Testis (tissue), 3 donors: ENCODE data around the gene KLHL22. TPM values are rescaled to one million over a fixed set of nuclear protein-coding genes. Genes with fewer than 3 reads are reported as not detected.

Experiments used
- DNase-seq: peaks from one replicate; pipeline ENCODE4 v3.0.0-alpha.2; 2019
- H3K27ac ChIP-seq, 2 donors: fragments of 200-600 bp; sonication (generic); one replicate each; pipeline ENCODE4 v1.5.1; 2019
- H3K27me3 ChIP-seq: fragments of 200-600 bp; sonication (generic); one replicate; pipeline ENCODE4 v1.5.1; 2019
- H3K36me3 ChIP-seq: fragments of 200-600 bp; sonication (generic); one replicate; pipeline ENCODE4 v1.5.1; 2017; ENCODE audit warnings: low read depth; ENCODE audit errors: missing control alignments
- H3K4me1 ChIP-seq: fragments of 200-600 bp; sonication (generic); one replicate; pipeline ENCODE4 v1.5.1; 2019
- H3K4me3 ChIP-seq, 2 donors: fragments of 200-600 bp; sonication (generic); one replicate each; pipeline ENCODE4 v1.5.1; 2017 to 2019
- H3K9me3 ChIP-seq: fragments of 200-600 bp; sonication (generic); one replicate; pipeline ENCODE4 v1.5.1; 2017
- POLR2A ChIP-seq: fragments of 450-650 bp; IDR thresholded peaks from one replicate; pipeline ENCODE4 v1.6.1; 2017; ENCODE audit warnings: antibody characterized with exemption, mild to moderate bottlenecking, moderate library complexity
- WGBS, 2 donors: methylation state at CpG; one replicate each; pipeline ENCODE4 v1.1.5; 2018; 5-methylcytosine and 5-hydroxymethylcytosine counted together
- intact Hi-C: fragments of 100-400 bp; cut with DNase I; formaldehyde crosslinking; loops from one replicate; pipeline ENCODE4 v1.15.1; 2023; ENCODE audit warnings: low total_unique reads
- polyA plus RNA-seq: library from polyadenylated mRNA; stranded (reverse); fragments of 350-450 nt; fragmentation: Illumina TruSeq; extraction: RNeasy Lipid Tissue Mini Kit (QIAGEN cat#74804); gene quantifications from one replicate; pipeline ENCODE4 v1.2.3, GENCODE V29; 2014; ENCODE audit warnings: low read depth, low replicate concordance; ENCODE audit not compliant: insufficient read depth
- total RNA-seq, 2 donors: library from RNA; depleted of rRNA; stranded (reverse); fragments of >200 nt; gene quantifications; one replicate each; pipeline ENCODE4 v1.2.3, GENCODE V29; 2016
- TF ChIP-seq, protein P1 (sequence below), 3 experiments: fragments of 450-650 bp in 2 of 3; fragments of 200-600 bp in 1 of 3; sonication (generic) in 1 of 3; IDR thresholded peaks; one replicate each; pipeline ENCODE4 v1.5.1; 2016 to 2019; ENCODE audit warnings: antibody characterized with exemption in 3 of 3, mild to moderate bottlenecking in 2 of 3, moderate library complexity in 1 of 3

Gene KLHL22
- total and polyA plus RNA-seq, 3 donors from 2014 or later: 18.1 to 41.7 (median 39.8) TPM

DNA sequence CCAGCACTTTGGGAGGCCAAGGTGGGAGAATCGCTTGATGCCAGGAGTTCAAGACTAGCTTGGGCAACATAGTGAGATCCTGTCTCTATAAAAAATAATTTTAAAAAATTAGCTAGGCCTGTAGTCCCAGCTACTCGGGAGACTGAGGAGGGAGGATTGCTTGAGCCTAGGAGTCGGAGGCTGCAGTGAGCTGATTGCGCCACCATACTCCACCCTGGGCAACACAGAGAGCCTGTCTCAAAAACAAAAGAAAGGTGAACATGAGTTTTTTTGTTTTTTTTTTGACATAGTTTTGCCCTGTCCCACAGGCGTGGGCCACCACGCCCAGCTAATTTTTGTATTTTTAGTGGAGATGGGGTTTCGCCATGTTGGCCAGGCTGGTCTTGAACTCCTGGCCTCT lies 29.5 kb upstream of the KLHL22 start:
- whole genome bisulfite sequencing, 2 donors: 91 to 92% methylated on average over 7 of the region's 7 CpGs
- no peak overlapping the region for H3K27ac ChIP-seq
- no peaks in the 10 kb centered on the region for H3K27me3 ChIP-seq
- intact Hi-C loops: no loop called here
- no peaks in the 10 kb centered on the region for H3K36me3 ChIP-seq
- no peak overlapping the region for H3K4me3 ChIP-seq
- H3K4me1 ChIP-seq: peaks cover 19% of the 10 kb centered on the region
- H3K9me3 ChIP-seq: no peaks in the 10 kb centered on the region
- DNase-seq: no peak
- TF ChIP-seq, protein P1, sequence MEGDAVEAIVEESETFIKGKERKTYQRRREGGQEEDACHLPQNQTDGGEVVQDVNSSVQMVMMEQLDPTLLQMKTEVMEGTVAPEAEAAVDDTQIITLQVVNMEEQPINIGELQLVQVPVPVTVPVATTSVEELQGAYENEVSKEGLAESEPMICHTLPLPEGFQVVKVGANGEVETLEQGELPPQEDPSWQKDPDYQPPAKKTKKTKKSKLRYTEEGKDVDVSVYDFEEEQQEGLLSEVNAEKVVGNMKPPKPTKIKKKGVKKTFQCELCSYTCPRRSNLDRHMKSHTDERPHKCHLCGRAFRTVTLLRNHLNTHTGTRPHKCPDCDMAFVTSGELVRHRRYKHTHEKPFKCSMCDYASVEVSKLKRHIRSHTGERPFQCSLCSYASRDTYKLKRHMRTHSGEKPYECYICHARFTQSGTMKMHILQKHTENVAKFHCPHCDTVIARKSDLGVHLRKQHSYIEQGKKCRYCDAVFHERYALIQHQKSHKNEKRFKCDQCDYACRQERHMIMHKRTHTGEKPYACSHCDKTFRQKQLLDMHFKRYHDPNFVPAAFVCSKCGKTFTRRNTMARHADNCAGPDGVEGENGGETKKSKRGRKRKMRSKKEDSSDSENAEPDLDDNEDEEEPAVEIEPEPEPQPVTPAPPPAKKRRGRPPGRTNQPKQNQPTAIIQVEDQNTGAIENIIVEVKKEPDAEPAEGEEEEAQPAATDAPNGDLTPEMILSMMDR (IDR thresholded peaks at IDR 0.05): no peak
- no peak for TF ChIP-seq POLR2A

DNA sequence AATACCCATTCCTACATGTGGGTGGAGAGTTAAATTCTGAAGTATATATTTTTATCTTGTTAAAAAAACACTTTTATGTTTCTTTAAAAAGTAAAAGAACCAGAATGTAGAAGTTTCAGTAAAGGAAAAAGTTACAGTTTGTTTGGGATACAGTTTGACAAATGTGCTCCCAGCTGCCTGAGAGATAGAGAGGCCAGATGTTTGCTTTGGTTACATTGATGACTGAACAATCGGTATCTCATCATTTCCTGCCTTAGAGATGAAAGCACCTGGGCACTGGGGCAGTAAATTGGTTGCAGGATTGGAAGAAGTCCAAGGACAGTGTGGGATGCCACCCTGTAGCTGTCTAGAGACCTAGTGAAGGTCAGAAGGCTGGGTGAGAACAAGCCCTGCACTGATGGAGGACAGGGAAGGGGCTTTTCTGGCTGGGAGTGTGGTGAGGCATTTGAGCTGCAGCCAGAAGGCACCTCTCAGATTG lies 28.4 kb upstream of the KLHL22 start:
- Histone ChIP-seq H3K27me3 (no peaks in the 10 kb centered on the region), H3K4me3 (no peak overlapping the region), H3K9me3 (no peaks in the 10 kb centered on the region), H3K36me3 (no peaks in the 10 kb centered on the region), H3K27ac (no peak overlapping the region), H3K4me1 (peaks cover 19% of the 10 kb centered on the region)
- intact Hi-C loops: no loop called here
- DNase-seq: peak; percentile 49
- 9 to 13% methylated on average over 1 of the region's 1 CpG for WGBS, 2 donors
- TF ChIP-seq, protein P1 (IDR thresholded peaks at IDR 0.05): no peak
- no peak for TF ChIP-seq POLR2A

DNA sequence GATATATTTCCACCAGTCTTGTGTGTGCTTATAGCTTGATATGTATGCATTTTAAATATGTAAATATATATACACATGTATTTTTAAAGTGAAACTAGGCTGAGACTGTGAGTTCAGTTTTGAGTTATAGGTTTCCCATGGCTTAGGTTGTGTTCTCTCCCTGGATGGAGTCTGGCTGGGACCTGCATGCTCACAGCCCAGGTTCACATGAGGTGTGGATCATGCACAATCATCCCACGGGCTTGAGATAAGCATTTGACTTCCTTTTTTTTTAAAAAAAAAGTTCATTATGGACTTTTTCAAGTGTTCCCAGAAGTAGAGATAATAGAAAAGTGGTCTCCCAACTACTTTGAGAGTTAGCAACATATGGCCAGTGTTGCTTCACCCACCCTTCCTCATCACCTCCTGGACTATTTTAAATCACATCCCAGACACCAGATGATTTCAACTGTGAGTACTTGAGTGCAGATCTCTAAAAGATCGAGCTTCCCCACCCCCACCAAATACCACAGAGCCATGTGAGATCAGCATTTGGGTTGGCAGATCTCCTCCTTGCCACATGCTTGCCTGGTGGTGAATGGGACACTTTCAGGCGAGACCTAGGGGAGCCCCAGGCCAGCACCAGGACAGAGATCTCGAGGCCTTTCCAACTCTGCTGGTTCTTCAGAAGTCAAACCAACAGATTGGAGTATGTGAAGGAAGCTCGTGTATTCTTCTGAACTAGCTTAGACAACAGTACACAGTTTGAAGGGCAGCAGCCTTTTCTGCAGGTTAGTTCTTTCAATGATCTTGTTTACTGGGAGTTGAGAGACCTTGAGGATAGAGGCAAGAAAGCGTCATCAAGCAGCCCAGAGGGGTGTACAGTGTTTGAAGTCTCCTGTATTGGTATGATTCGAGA lies 27.7 kb upstream of the KLHL22 start:
- H3K27ac ChIP-seq: no peak overlapping the region
- intact Hi-C loops: no loop called here
- no peak overlapping the region for H3K4me3 ChIP-seq
- peaks cover 19% of the 10 kb centered on the region for H3K4me1 ChIP-seq
- no peaks in the 10 kb centered on the region for H3K9me3 ChIP-seq
- DNase-seq: no peak
- H3K36me3 ChIP-seq: no peaks in the 10 kb centered on the region
- 48 to 58% methylated on average over 7 of the region's 7 CpGs for WGBS, 2 donors
- TF ChIP-seq POLR2A: no peak
- TF ChIP-seq, protein P1 (IDR thresholded peaks at IDR 0.05): no peak
- H3K27me3 ChIP-seq: no peaks in the 10 kb centered on the region

DNA sequence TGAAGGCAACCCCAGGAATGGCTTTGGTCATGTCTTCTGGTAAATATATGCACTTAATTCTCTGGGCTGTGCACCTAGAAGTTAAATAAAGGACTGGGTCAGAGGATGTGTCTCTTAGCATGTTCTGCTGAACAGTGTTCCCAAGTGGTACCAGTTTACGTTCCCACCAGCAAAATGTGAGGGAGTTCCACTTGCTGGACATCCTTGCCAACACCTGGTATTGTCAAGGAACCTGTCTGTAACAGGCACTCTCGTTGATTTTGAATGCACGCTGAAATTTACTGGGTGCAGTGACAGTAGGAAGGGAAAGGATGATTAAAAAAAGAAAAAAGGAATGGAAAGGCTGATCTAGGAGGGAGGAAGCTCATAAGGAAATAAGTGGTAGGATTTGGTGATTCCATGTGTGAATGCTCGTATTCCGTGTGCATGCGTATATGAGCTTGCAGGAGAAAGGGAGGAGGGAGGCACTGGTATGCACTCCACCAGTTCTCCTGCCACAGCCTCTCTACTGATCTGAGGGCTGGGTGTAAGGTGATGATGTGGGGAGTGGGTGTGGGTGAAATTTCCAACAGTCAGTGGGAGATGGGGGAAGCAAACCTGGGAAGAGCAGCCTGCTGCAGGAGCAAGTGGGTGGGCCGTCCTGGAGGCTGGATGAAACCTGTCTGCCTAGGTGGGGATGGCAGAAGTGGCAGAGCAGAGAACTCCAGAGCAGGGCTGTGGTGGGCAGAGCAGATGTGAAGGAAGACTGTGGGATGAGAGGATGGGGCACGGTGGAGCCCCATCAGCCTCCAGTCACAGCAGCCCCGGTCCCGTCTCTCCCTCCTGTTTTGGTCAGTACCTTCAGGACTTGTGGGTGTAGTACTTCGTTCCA lies 26.8 kb upstream of the KLHL22 start:
- H3K4me3 ChIP-seq: no peak overlapping the region
- H3K27ac ChIP-seq: no peak overlapping the region
- intact Hi-C loops: no loop called here
- 76 to 82% methylated on average over 11 of the region's 11 CpGs for WGBS, 2 donors
- TF ChIP-seq, protein P1 (IDR thresholded peaks at IDR 0.05): no peak
- TF ChIP-seq POLR2A: no peak
- H3K27me3 ChIP-seq: no peaks in the 10 kb centered on the region
- no peaks in the 10 kb centered on the region for H3K9me3 ChIP-seq
- DNase-seq: no peak
- H3K36me3 ChIP-seq: no peaks in the 10 kb centered on the region
- H3K4me1 ChIP-seq: peaks cover 19% of the 10 kb centered on the region
